HG03064 (cell line): ENCODE results near the gene EGR2.

Source experiments
- ATAC-seq: cut with Tn5 transposase; IDR thresholded peaks from one replicate; pipeline ENCODE4 v1.9.1; 2021; ENCODE audit warnings: low read depth; ENCODE audit not compliant: unreplicated experiment

The EGR2 gene

GRCh38 chr10:62816331-62817120 is at the start of gene EGR2:
EGR2 (minus strand) TSS chr10:62816366; CDS start chr10:62816029, 337 bp downstream.
- peak; percentile 77 for ATAC-seq

GRCh38 chr10:62862447-62862846 is 46.3 kb upstream of the EGR2 start:
- ATAC-seq = no peak

GRCh38 chr10:62861507-62861906 is 45.3 kb upstream of the EGR2 start:
- ATAC-seq = no peak

GRCh38 chr10:62860946-62861345 is 44.8 kb upstream of the EGR2 start:
- ATAC-seq = no peak

GRCh38 chr10:62858364-62858763 is 42.2 kb upstream of the EGR2 start:
- ATAC-seq = no peak

- ATAC-seq = no peak
Observed at GRCh38 chr10:62856021-62856420, 39.9 kb upstream of the EGR2 start.

- ATAC-seq = peak; percentile 22
Observed at GRCh38 chr10:62853710-62854109, 37.5 kb upstream of the EGR2 start.

GRCh38 chr10:62852961-62853702 is 37.0 kb upstream of the EGR2 start:
- peak; percentile 86 for ATAC-seq

- no peak for ATAC-seq
Observed at GRCh38 chr10:62851442-62851841, 35.3 kb upstream of the EGR2 start.

GRCh38 chr10:62850646-62851045 is 34.5 kb upstream of the EGR2 start:
- ATAC-seq = no peak

- ATAC-seq = no peak
Observed at GRCh38 chr10:62847433-62847832, 31.3 kb upstream of the EGR2 start.

- no peak for ATAC-seq
Observed at GRCh38 chr10:62844280-62845011, 28.3 kb upstream of the EGR2 start.

GRCh38 chr10:62843600-62843999 is 27.4 kb upstream of the EGR2 start:
- ATAC-seq = no peak

- ATAC-seq = no peak
Observed at GRCh38 chr10:62842983-62843382, 26.8 kb upstream of the EGR2 start.

- ATAC-seq = no peak
Observed at GRCh38 chr10:62839590-62839989, 23.4 kb upstream of the EGR2 start.

- ATAC-seq = no peak
Observed at GRCh38 chr10:62831346-62831745, 15.2 kb upstream of the EGR2 start.

- no peak for ATAC-seq
Observed at GRCh38 chr10:62830679-62831078, 14.5 kb upstream of the EGR2 start.

- ATAC-seq = no peak
Observed at GRCh38 chr10:62829622-62830021, 13.5 kb upstream of the EGR2 start.

GRCh38 chr10:62826273-62826672 is 10.1 kb upstream of the EGR2 start:
- no peak for ATAC-seq

- ATAC-seq = no peak
Observed at GRCh38 chr10:62820586-62820985, 4.4 kb upstream of the EGR2 start.
